K562 (cell line): ENCODE results near the gene HSDL1.

Experiments used
- POLR2A ChIP-seq: fragments of 450-650 bp; conservative IDR thresholded peaks from 2 replicates; pipeline ENCODE4 v1.6.1; 2016
- RBBP5 ChIP-seq: fragments of 200-600 bp; sonication (generic); IDR thresholded peaks from 2 replicates; pipeline ENCODE4 v1.6.1; 2012; ENCODE audit warnings: borderline replicate concordance, mild to moderate bottlenecking, low read length, control low read depth, inconsistent platforms; ENCODE audit not compliant: insufficient read depth, poor library complexity, severe bottlenecking
- ZNF274 ChIP-seq: IDR thresholded peaks from 2 replicates; pipeline ENCODE4 v1.6.1; 2011; ENCODE audit warnings: low read depth, mild to moderate bottlenecking, low read length, moderate library complexity, borderline replicate concordance

DNA sequence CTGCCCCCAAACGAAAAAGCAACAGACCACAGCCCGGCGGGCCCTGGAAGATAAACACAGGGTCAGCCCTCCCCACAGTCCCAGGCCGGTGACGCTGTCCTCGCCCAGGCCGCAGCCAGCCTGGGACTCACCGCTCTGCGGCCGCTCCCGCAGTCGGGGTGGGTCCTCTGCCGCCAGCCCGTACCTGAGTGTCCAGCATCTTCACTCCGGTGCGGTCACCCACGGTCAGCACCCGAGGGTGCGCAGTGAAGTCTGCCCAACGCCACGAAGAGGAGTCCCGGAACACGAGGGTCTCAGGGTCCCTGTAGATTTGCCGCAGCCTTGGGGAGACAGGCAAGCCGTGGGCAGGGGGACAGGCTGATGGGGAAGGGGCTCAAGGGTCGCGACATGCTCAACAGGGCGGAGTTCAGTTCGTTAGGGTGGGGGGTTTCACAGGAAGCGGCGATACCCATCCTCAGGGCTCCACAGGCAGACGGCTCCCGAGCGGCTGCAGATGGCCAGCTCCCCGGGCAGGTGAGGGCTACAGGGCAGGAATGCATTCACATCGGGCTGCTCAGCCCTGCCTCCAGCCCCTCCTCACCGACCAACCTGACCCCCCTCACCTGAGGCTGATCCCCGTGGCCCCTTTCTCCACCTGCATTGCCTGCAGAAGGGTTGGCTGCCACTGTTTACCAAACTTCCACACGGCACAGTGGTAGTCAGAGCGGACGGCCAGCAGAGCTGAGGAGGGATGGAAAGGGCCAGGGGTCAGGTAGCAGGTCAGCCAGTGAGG lies 36.4 kb upstream of the HSDL1 start:
- TF ChIP-seq ZNF274: no peak
- TF ChIP-seq RBBP5: no peak
- no peak for TF ChIP-seq POLR2A
